ENCODE measurements around the gene SLC17A6. TPM values are rescaled to one million over a fixed set of nuclear protein-coding genes. Genes with fewer than 3 reads are reported as not detected.

Gene SLC17A6
- total RNA-seq, result not detected
- polyA plus RNA-seq, result not detected

DNA sequence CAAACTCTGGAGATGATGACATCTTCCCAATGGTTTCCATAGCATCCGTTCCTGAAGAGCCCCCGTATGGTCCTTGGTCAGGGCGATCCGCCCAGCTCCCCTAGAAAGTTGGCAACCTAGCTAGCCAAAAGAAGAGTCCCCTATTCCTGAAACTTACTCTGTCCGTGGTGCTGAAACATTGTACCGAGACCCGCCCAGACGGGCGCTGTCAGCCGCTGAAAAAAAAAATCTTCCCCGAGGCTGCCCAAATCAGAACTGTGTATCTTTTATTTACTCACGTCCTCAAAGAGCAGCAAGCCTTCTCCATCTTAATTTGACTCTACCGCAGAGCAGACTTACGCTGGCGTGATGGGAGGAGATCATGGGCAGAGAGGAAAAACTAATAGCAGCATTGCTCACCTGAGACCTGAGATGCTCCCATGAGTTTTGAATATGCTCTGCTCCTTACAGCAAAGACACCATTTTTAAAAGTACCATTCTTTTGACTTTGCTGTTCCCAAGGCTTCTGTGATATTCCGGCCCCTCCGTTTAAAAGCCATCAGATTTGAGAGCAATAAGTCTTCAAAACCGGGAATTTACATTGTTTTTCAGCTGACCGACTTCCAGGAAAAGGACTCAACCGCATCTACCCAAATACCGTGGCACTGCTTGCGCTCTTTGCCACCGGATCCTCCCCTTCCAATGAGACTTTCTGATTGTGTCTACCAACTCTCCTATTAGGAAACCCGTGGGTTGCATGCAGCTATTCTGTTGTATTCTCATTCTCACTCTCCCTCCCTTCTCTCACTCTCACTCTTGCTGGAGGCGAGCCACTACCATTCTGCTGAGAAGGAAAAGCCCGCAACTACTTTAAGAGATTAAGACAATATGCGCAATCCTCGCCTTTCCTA lies at the start of gene SLC17A6:
Gene SLC17A6, plus strand, starts transcription at position 786 of the 890 bp plus-strand sequence. CDS start 153 bp downstream, outside the sequence.
- no peaks in the 10 kb centered on the region for H3K36me3 Mint-ChIP-seq
- no peak within 1 kb of the TSS for H3K27ac ChIP-seq (ENCODE audit: insufficient read depth, low read length, poor library complexity, severe bottlenecking)
- no peak within 1 kb of the TSS for H3K4me3 Mint-ChIP-seq
- H3K27ac Mint-ChIP-seq, result no peak within 1 kb of the TSS
- H3K4me3 ChIP-seq (ENCODE audit: low read depth, low read length), result no peak within 1 kb of the TSS
- no peaks in the 10 kb centered on the region for H3K4me1 ChIP-seq (ENCODE audit: control insufficient read depth, insufficient read depth, low read length, poor library complexity, severe bottlenecking)
- peaks cover 34% of the 10 kb centered on the region for H3K27me3 ChIP-seq (ENCODE audit: control insufficient read depth, insufficient read depth, low read length)
- no peaks in the 10 kb centered on the region for H3K36me3 ChIP-seq (ENCODE audit: control insufficient read depth, insufficient read depth, low read length)
- H3K27me3 Mint-ChIP-seq, result peaks cover 59% of the 10 kb centered on the region
- peaks cover 0 to 10% (median 2%) of the 10 kb centered on the region in 4 donors for H3K4me1 Mint-ChIP-seq
- no peaks in the 10 kb centered on the region for H3K9me3 ChIP-seq (ENCODE audit: control insufficient read depth in 2 of 2, low read length in 2 of 2)
- DNase-seq (peak in 1 of 3 donors; percentile 13), ATAC-seq (ENCODE audit: low read depth in 2 of 2) (no peak)
- H3K9me3 Mint-ChIP-seq, result peaks cover 0 to 11% (median 0%) of the 10 kb centered on the region in 7 donors

DNA sequence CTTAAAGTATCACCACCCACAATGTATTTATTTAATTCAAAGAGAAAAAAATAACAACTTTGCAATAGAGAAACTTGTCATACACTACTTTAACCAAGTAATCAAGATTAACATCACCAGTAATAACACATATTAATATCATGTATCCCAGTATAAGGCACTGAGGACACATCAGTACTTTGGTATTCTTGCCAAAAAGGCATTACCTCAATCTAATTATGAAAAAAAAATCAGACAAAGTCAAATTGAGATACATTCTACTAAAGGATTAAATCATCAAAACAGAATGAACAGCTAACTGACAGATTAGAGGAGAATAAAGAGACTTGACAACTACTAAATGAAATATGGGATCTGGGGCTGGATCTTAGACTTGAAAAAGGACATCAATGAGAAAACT lies 35.8 kb upstream of the SLC17A6 start:
- no peaks in the 10 kb centered on the region for H3K9me3 ChIP-seq (ENCODE audit: control insufficient read depth in 2 of 2, low read length in 2 of 2)
- H3K4me3 ChIP-seq (ENCODE audit: low read depth, low read length), result no peak overlapping the region
- no peaks in the 10 kb centered on the region for H3K36me3 ChIP-seq (ENCODE audit: control insufficient read depth, insufficient read depth, low read length)
- no peaks in the 10 kb centered on the region for H3K27me3 ChIP-seq (ENCODE audit: control insufficient read depth, insufficient read depth, low read length)
- no peak for DNase-seq
- no peak for ATAC-seq (ENCODE audit: low read depth in 2 of 2)
- Mint-ChIP-seq H3K27ac (no peak overlapping the region), H3K4me1 (no peaks in the 10 kb centered on the region), H3K27me3 (peaks cover 5% of the 10 kb centered on the region), H3K4me3 (no peak overlapping the region), H3K36me3 (no peaks in the 10 kb centered on the region), H3K9me3 (no peaks in the 10 kb centered on the region)
- H3K27ac ChIP-seq (ENCODE audit: insufficient read depth, low read length, poor library complexity, severe bottlenecking), result no peak overlapping the region
- no peaks in the 10 kb centered on the region for H3K4me1 ChIP-seq (ENCODE audit: control insufficient read depth, insufficient read depth, low read length, poor library complexity, severe bottlenecking)

- H3K27me3 ChIP-seq (ENCODE audit: control insufficient read depth, insufficient read depth, low read length), result no peaks in the 10 kb centered on the region
- no peaks in the 10 kb centered on the region for H3K36me3 Mint-ChIP-seq
- H3K4me1 Mint-ChIP-seq, result no peaks in the 10 kb centered on the region
- H3K9me3 ChIP-seq (ENCODE audit: control insufficient read depth in 2 of 2, low read length in 2 of 2), result no peaks in the 10 kb centered on the region
- H3K9me3 Mint-ChIP-seq, result no peaks in the 10 kb centered on the region
- no peak overlapping the region for H3K27ac ChIP-seq (ENCODE audit: insufficient read depth, low read length, poor library complexity, severe bottlenecking)
- no peak overlapping the region for H3K4me3 ChIP-seq (ENCODE audit: low read depth, low read length)
- ATAC-seq (ENCODE audit: low read depth in 2 of 2), result no peak
- peak in 2 of 3 donors; percentile 2 to 32 for DNase-seq
- H3K4me3 Mint-ChIP-seq, result no peak overlapping the region
- no peaks in the 10 kb centered on the region for H3K36me3 ChIP-seq (ENCODE audit: control insufficient read depth, insufficient read depth, low read length)
- peaks cover 5% of the 10 kb centered on the region for H3K27me3 Mint-ChIP-seq
- no peaks in the 10 kb centered on the region for H3K4me1 ChIP-seq (ENCODE audit: control insufficient read depth, insufficient read depth, low read length, poor library complexity, severe bottlenecking)
- no peak overlapping the region for H3K27ac Mint-ChIP-seq
Observed at GRCh38 chr11:22304337-22304961, 33.7 kb upstream of the SLC17A6 start.

DNA sequence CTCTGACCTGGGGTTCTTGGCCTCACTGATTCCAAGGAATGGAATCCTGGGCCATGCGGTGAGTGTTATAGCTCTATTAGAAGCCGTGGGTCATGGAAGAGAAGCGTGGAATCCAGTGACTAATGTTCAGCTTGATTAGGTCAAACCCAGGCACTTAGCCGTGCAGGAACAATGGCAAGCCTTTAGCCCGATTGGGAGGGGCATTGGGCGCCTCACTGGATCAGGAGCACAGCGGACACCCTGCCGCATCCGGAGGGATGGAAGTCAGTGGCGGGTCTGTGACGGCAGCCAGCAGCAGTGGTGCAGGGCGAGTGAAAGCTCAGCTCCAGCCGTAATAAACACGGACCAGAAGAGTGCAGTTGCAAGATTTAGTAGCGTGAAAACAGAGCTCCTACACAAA lies 20.5 kb upstream of the SLC17A6 start:
- no peak overlapping the region for H3K27ac Mint-ChIP-seq
- no peaks in the 10 kb centered on the region for H3K27me3 ChIP-seq (ENCODE audit: control insufficient read depth, insufficient read depth, low read length)
- no peak overlapping the region for H3K4me3 Mint-ChIP-seq
- H3K9me3 Mint-ChIP-seq, result peaks cover 0 to 4% (median 0%) of the 10 kb centered on the region in 7 donors
- H3K27me3 Mint-ChIP-seq, result peaks cover 9% of the 10 kb centered on the region
- H3K36me3 Mint-ChIP-seq, result no peaks in the 10 kb centered on the region
- DNase-seq (no peak), ATAC-seq (ENCODE audit: low read depth in 2 of 2) (no peak)
- no peak overlapping the region for H3K4me3 ChIP-seq (ENCODE audit: low read depth, low read length)
- H3K4me1 ChIP-seq (ENCODE audit: control insufficient read depth, insufficient read depth, low read length, poor library complexity, severe bottlenecking), result no peaks in the 10 kb centered on the region
- H3K4me1 Mint-ChIP-seq, result no peaks in the 10 kb centered on the region
- H3K27ac ChIP-seq (ENCODE audit: insufficient read depth, low read length, poor library complexity, severe bottlenecking), result no peak overlapping the region
- no peaks in the 10 kb centered on the region for H3K36me3 ChIP-seq (ENCODE audit: control insufficient read depth, insufficient read depth, low read length)
- H3K9me3 ChIP-seq (ENCODE audit: control insufficient read depth in 2 of 2, low read length in 2 of 2), result no peaks in the 10 kb centered on the region

DNA sequence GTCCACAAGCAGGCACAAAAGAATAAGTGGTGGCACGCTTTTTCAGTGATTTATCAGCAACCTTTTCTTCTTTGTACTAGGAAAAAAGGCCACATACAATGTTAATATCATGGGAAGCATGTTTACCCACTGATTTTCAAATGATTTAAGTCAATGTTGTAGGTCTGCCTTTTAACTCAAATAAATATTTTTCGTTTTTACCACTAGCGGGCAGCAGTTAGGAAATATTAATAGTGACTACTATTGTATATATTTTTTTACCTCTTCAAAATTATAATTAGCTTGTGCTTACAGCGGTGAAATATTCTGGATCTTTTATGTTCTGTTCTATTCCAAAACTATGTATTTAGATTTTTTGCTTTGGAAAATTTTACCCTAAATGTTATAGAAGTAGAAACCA lies 6.4 kb upstream of the SLC17A6 start:
- no peak overlapping the region for H3K27ac Mint-ChIP-seq
- no peaks in the 10 kb centered on the region for H3K27me3 ChIP-seq (ENCODE audit: control insufficient read depth, insufficient read depth, low read length)
- no peak overlapping the region for H3K4me3 ChIP-seq (ENCODE audit: low read depth, low read length)
- no peak for DNase-seq
- no peaks in the 10 kb centered on the region for H3K36me3 ChIP-seq (ENCODE audit: control insufficient read depth, insufficient read depth, low read length)
- no peak overlapping the region for H3K27ac ChIP-seq (ENCODE audit: insufficient read depth, low read length, poor library complexity, severe bottlenecking)
- peaks cover 0 to 1% (median 0%) of the 10 kb centered on the region in 7 donors for H3K9me3 Mint-ChIP-seq
- H3K9me3 ChIP-seq (ENCODE audit: control insufficient read depth in 2 of 2, low read length in 2 of 2), result no peaks in the 10 kb centered on the region
- ATAC-seq (ENCODE audit: low read depth in 2 of 2), result no peak
- H3K27me3 Mint-ChIP-seq, result peaks cover 6% of the 10 kb centered on the region
- H3K4me1 ChIP-seq (ENCODE audit: control insufficient read depth, insufficient read depth, low read length, poor library complexity, severe bottlenecking), result no peaks in the 10 kb centered on the region
- no peak overlapping the region for H3K4me3 Mint-ChIP-seq
- H3K4me1 Mint-ChIP-seq, result no peaks in the 10 kb centered on the region
- H3K36me3 Mint-ChIP-seq, result no peaks in the 10 kb centered on the region

DNA sequence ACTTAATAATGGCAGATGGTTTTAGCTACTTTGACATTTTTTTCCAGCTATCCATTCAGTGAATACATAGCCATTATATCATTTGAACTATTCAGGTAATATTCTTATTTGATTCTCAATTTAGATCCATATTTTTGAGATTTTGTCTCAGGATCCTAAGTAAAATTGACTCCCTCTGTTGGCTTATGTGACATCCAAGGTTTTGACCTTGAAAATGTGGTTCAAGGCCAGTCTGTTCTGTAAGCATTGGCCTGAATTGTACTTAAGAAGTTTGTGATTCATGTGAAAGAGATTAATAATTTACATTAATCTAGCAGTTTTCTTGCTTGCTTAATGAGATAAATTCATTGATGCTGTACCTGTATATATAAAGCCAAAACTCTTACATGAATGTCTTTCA lies 1.6 kb upstream of the SLC17A6 start:
- H3K27ac ChIP-seq (ENCODE audit: insufficient read depth, low read length, poor library complexity, severe bottlenecking), result no peak overlapping the region
- no peak overlapping the region for H3K4me3 Mint-ChIP-seq
- ATAC-seq (ENCODE audit: low read depth in 2 of 2), result no peak
- no peak overlapping the region for H3K4me3 ChIP-seq (ENCODE audit: low read depth, low read length)
- no peaks in the 10 kb centered on the region for H3K36me3 Mint-ChIP-seq
- peaks cover 27% of the 10 kb centered on the region for H3K27me3 ChIP-seq (ENCODE audit: control insufficient read depth, insufficient read depth, low read length)
- no peak overlapping the region for H3K27ac Mint-ChIP-seq
- no peak for DNase-seq
- H3K4me1 Mint-ChIP-seq, result peaks cover 0 to 10% (median 2%) of the 10 kb centered on the region in 4 donors
- peaks cover 0 to 7% (median 0%) of the 10 kb centered on the region in 7 donors for H3K9me3 Mint-ChIP-seq
- H3K9me3 ChIP-seq (ENCODE audit: control insufficient read depth in 2 of 2, low read length in 2 of 2), result no peaks in the 10 kb centered on the region
- peaks cover 46% of the 10 kb centered on the region for H3K27me3 Mint-ChIP-seq
- no peaks in the 10 kb centered on the region for H3K36me3 ChIP-seq (ENCODE audit: control insufficient read depth, insufficient read depth, low read length)
- H3K4me1 ChIP-seq (ENCODE audit: control insufficient read depth, insufficient read depth, low read length, poor library complexity, severe bottlenecking), result no peaks in the 10 kb centered on the region

- Mint-ChIP-seq H3K9me3 (peaks cover 0 to 12% (median 0%) of the 10 kb centered on the region in 7 donors), H3K27ac (no peak overlapping the region), H3K4me3 (no peak overlapping the region), H3K36me3 (no peaks in the 10 kb centered on the region), H3K27me3 (peaks cover 74% of the 10 kb centered on the region), H3K4me1 (peaks cover 0 to 13% (median 6%) of the 10 kb centered on the region in 4 donors)
- no peaks in the 10 kb centered on the region for H3K4me1 ChIP-seq (ENCODE audit: control insufficient read depth, insufficient read depth, low read length, poor library complexity, severe bottlenecking)
- ATAC-seq (ENCODE audit: low read depth in 2 of 2) (no peak), DNase-seq (no peak)
- no peaks in the 10 kb centered on the region for H3K9me3 ChIP-seq (ENCODE audit: control insufficient read depth in 2 of 2, low read length in 2 of 2)
- H3K27ac ChIP-seq (ENCODE audit: insufficient read depth, low read length, poor library complexity, severe bottlenecking), result no peak overlapping the region
- peaks cover 41% of the 10 kb centered on the region for H3K27me3 ChIP-seq (ENCODE audit: control insufficient read depth, insufficient read depth, low read length)
- H3K36me3 ChIP-seq (ENCODE audit: control insufficient read depth, insufficient read depth, low read length), result no peaks in the 10 kb centered on the region
- H3K4me3 ChIP-seq (ENCODE audit: low read depth, low read length), result no peak overlapping the region
Observed at GRCh38 chr11:22339611-22340010, 1.4 kb downstream of the SLC17A6 start.

Measured in CD4-positive, CD25-positive, alpha-beta regulatory T cell (primary cell).